Left ventricle myocardium superior (tissue), 1 donor: Measurements from ENCODE around the gene BBS2. TPM values are rescaled to one million over a fixed set of nuclear protein-coding genes. Genes with fewer than 3 reads are reported as not detected.

Source experiments
- ATAC-seq: fragments of 200-7000 bp; cut with Tn5 transposase; one replicate; pipeline ENCODE4 v1.9.1; 2020; ENCODE audit warnings: mild to moderate bottlenecking, moderate library complexity
- DNase-seq: peaks from one replicate; pipeline ENCODE4 v3.0.0-alpha.2; 2020
- intact Hi-C: fragments of 100-400 bp; cut with micrococcal nuclease; formaldehyde crosslinking; loops from one replicate; pipeline ENCODE4 v1.11.0; 2022
- total RNA-seq: library from RNA; stranded (reverse); fragmentation: NEBNext Ultra II Directional; extraction: Animal tissue kit (Norgen Biotek cat#: 25700); gene quantifications from one replicate; pipeline ENCODE4 v1.2.1, GENCODE V29; 2021
- donor health status: DM: no; HTN: yes; CAD: no; lungs with severe emphysema.

Gene BBS2
- total RNA-seq, 1 donor from 2014 or later, result 45.0 TPM

DNA sequence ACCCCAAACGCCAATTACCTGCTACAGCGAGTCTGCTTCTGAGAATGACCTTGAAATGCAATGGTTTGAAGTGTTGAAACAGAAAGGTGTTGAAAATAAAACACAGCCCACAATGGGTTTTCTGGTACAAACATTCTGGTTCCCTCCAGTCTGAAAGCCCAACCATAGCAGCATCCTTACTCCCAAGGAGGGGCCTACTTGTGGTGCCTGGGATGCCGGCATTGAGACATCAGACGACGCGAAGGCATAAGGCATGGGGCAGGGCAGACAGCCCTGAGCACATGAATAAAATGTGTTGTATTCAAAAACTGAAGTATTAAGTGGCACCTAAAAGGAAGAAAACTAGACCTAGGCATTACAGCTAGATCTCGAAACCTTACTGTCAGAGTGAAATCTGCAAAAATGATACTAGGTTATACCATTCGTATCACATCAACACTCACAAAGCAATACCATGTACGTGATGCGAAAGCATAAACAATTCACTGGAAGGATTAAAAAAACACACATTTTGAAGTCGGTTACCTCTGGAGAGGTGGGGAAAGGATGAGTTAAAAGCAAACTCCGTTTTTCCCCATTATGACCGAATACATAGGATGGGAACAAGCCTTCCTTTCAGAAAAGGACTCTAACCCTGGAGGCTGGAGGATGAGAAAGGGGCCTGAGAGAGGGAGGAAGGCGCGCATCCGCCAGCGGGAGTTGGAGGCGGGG, 69.4 kb downstream of the BBS2 start:
- ATAC-seq (peak; percentile 17), DNase-seq (no peak)
- intact Hi-C loops, result no loop called here

DNA sequence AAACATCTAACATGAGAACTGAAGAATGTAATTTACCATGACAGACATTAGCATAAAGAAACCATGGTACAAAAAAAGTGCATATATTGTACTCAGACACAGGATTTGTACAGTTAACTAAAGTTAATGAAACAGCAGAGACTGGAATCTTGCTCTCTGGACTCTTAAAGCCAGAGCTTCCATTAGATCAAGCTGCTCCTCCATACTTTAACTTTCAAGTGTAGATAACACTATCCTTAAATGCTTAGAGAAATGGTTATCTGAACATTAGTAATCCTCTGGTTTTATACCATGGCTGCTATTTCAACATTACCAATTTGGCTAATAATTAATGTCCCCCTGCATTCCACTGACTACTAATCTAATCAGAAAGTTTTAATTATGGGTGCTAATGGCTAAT, 71.8 kb downstream of the BBS2 start:
- ATAC-seq, result no peak
- intact Hi-C loops, result no loop called here
- no peak for DNase-seq

DNA sequence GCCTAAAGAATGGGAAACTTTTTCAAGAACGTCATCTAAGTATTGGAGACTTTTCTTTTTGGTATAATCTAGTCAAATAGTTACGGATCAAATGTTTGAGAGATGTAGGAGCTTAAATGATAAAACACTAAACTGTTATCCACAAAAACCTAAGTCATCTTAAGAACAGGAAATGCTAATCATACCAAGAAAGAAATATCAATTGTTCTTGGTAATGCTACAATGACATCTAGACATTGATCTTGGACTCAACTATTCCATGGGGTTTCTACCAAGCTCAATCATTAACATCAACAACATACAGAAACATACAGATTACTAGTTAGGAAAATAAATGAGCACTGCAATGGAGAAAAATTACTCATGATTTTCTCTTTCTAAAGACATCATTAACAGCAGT, 72.5 kb downstream of the BBS2 start:
- DNase-seq, result no peak
- ATAC-seq, result no peak
- intact Hi-C loops, result no loop called here

DNA sequence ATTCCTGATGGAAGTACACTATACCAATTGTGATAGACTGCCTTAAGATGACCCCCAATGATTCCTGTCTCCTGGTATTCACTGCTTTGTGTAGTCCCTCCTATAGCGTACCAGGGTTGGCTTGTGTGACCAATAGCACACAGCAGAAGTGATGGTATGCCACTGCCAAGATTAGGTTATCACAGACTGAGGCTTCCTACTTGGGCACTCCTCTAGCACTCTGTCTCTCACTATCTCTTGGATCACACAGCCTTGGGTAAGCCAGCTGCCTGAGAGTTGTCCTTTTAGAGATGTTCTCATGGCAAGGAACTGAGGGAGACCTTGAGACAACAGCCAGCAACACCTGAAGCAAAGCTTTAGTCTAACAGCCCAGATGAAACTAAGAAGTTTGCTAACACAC, 81.8 kb downstream of the BBS2 start:
- no peak for DNase-seq
- no peak for ATAC-seq
- intact Hi-C loops, result no loop called here

DNA sequence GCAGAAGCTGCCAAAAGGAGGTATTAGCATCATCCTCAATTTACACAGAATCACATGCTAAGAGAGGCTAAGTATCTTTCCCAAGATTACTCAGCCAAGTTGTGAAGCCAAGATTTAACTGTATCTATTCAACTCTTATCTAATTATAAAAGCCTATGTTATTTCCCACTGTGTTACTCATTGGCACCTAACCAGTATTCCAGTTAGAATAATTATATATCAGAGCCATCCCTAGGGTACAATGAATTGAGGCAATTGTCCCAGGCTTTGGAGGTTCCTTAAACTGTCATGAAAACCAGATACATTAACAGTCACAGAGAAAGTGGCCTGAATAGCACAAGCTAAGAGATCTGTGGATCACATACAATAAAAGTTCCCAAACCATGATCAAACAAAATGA, 83.6 kb downstream of the BBS2 start:
- DNase-seq (no peak), ATAC-seq (no peak)
- intact Hi-C loops, result no loop called here

Other genes with a start within 250 kb of the BBS2 start
- 59.1 TPM for gene AMFR, start 94.5 kb downstream of the BBS2 start, total RNA-seq
- gene NUDT21, start 68.7 kb downstream of the BBS2 start, total RNA-seq, result 66.3 TPM
- 27.1 TPM for gene OGFOD1, start 68.5 kb downstream of the BBS2 start, total RNA-seq
- gene MT4, start 45.0 kb upstream of the BBS2 start, total RNA-seq, result not detected
- 3.8 TPM for gene MT3, start 69.5 kb upstream of the BBS2 start, total RNA-seq
- gene MT2A, start 88.6 kb upstream of the BBS2 start, total RNA-seq, result 86.3 TPM
- gene MT1E, start 105.8 kb upstream of the BBS2 start, total RNA-seq, result 123 TPM
- 6.8 TPM for gene MT1M, start 112.6 kb upstream of the BBS2 start, total RNA-seq
- gene MT1A, start 118.6 kb upstream of the BBS2 start, total RNA-seq, result 2.3 TPM
- not detected for gene MT1B, start 131.9 kb upstream of the BBS2 start, total RNA-seq
- gene MT1F, start 137.9 kb upstream of the BBS2 start, total RNA-seq, result 3.0 TPM
- not detected for gene MT1G, start 148.0 kb upstream of the BBS2 start, total RNA-seq
- gene MT1H, start 149.8 kb upstream of the BBS2 start, total RNA-seq, result not detected
- 85.9 TPM for gene MT1X, start 162.4 kb upstream of the BBS2 start, total RNA-seq
- gene NUP93, start 210.1 kb upstream of the BBS2 start, total RNA-seq, result 26.2 TPM